ENCODE measurements around the gene MICAL2. TPM values are rescaled to one million over a fixed set of nuclear protein-coding genes. Genes with fewer than 3 reads are reported as not detected.

MICAL2 gene
- total RNA-seq, 1 donor from 2014 or later = 372 TPM

- Mint-ChIP-seq H3K36me3 (ENCODE audit: low read depth) (peaks cover 34% of the 10 kb centered on the region), H3K27ac (ENCODE audit: unreplicated experiment) (peak overlapping the region; percentile 49), H3K4me3 (ENCODE audit: unreplicated experiment) (no peak overlapping the region)
Observed at GRCh38 chr11:12237381-12237784, 127.0 kb downstream of the MICAL2 start.

GRCh38 chr11:12238420-12238819 lies 128.0 kb downstream of the MICAL2 start:
- peak overlapping the region; percentile 74 for H3K27ac Mint-ChIP-seq (ENCODE audit: unreplicated experiment)
- no peaks in the 10 kb centered on the region for H3K27me3 Mint-ChIP-seq (ENCODE audit: low read depth)
- peaks cover 44% of the 10 kb centered on the region for H3K36me3 Mint-ChIP-seq (ENCODE audit: low read depth)
- H3K4me3 Mint-ChIP-seq (ENCODE audit: unreplicated experiment) = no peak overlapping the region
- no peak for TF ChIP-seq CTCF (IDR thresholded peaks at IDR 0.05)
- peaks cover 65% of the 10 kb centered on the region for H3K4me1 Mint-ChIP-seq (ENCODE audit: low read depth)
- DNase-seq (ENCODE audit: low spot score) = no peak
- H3K9me3 Mint-ChIP-seq (ENCODE audit: low read depth) = no peaks in the 10 kb centered on the region

More at GRCh38 chr11:12237381-12237784, 127.0 kb downstream of the MICAL2 start:
- no peak for TF ChIP-seq CTCF (IDR thresholded peaks at IDR 0.05)
- Mint-ChIP-seq H3K27me3 (ENCODE audit: low read depth) (no peaks in the 10 kb centered on the region), H3K4me1 (ENCODE audit: low read depth) (peaks cover 71% of the 10 kb centered on the region), H3K9me3 (ENCODE audit: low read depth) (no peaks in the 10 kb centered on the region)
- DNase-seq (ENCODE audit: low spot score) = no peak

- peaks cover 49% of the 10 kb centered on the region for H3K36me3 Mint-ChIP-seq (ENCODE audit: low read depth)
- DNase-seq (ENCODE audit: low spot score) = no peak
- H3K27me3 Mint-ChIP-seq (ENCODE audit: low read depth) = no peaks in the 10 kb centered on the region
- peak overlapping the region; percentile 27 for H3K27ac Mint-ChIP-seq (ENCODE audit: unreplicated experiment)
- TF ChIP-seq CTCF (IDR thresholded peaks at IDR 0.05) = no peak
- no peak overlapping the region for H3K4me3 Mint-ChIP-seq (ENCODE audit: unreplicated experiment)
- peaks cover 56% of the 10 kb centered on the region for H3K4me1 Mint-ChIP-seq (ENCODE audit: low read depth)
- no peaks in the 10 kb centered on the region for H3K9me3 Mint-ChIP-seq (ENCODE audit: low read depth)
Observed at GRCh38 chr11:12239396-12239795, 129.0 kb downstream of the MICAL2 start.

GRCh38 chr11:12239804-12240371 lies 129.5 kb downstream of the MICAL2 start:
- Mint-ChIP-seq H3K27me3 (ENCODE audit: low read depth) (no peaks in the 10 kb centered on the region), H3K9me3 (ENCODE audit: low read depth) (no peaks in the 10 kb centered on the region), H3K4me3 (ENCODE audit: unreplicated experiment) (no peak overlapping the region), H3K4me1 (ENCODE audit: low read depth) (peaks cover 51% of the 10 kb centered on the region), H3K27ac (ENCODE audit: unreplicated experiment) (peak overlapping the region; percentile 17), H3K36me3 (ENCODE audit: low read depth) (peaks cover 53% of the 10 kb centered on the region)
- TF ChIP-seq CTCF (IDR thresholded peaks at IDR 0.05) = no peak
- DNase-seq (ENCODE audit: low spot score) = no peak

GRCh38 chr11:12240677-12241076 lies 130.3 kb downstream of the MICAL2 start:
- H3K27me3 Mint-ChIP-seq (ENCODE audit: low read depth) = no peaks in the 10 kb centered on the region
- no peak for DNase-seq (ENCODE audit: low spot score)
- peaks cover 43% of the 10 kb centered on the region for H3K4me1 Mint-ChIP-seq (ENCODE audit: low read depth)
- TF ChIP-seq CTCF (IDR thresholded peaks at IDR 0.05) = no peak
- H3K27ac Mint-ChIP-seq (ENCODE audit: unreplicated experiment) = peak overlapping the region; percentile 22
- H3K9me3 Mint-ChIP-seq (ENCODE audit: low read depth) = no peaks in the 10 kb centered on the region
- no peak overlapping the region for H3K4me3 Mint-ChIP-seq (ENCODE audit: unreplicated experiment)
- H3K36me3 Mint-ChIP-seq (ENCODE audit: low read depth) = peaks cover 56% of the 10 kb centered on the region
